ENCODE data around the gene LMAN2. TPM values are rescaled to one million over a fixed set of nuclear protein-coding genes. Genes with fewer than 3 reads are reported as not detected.

Gene LMAN2
- total RNA-seq, 1 donor from 2014 or later: 103 TPM

DNA sequence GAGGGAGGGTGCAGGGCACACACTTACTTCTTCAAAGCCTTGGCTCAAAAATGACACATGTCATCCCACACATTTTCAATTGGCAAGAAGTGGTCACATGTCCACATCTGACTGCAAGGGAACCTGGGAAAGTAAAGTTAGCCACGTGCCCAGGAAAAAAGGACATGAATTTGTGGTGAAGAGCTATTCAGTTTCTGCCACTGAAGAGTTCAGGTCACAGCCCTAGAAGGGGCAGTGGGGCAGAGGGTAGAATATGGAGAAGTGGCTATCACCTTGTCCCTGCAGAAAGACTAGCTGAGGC is 4.3 kb upstream of the LMAN2 start:
- H3K36me3 ChIP-seq (ENCODE audit: insufficient read depth, low read length): no peaks in the 10 kb centered on the region
- no peak overlapping the region for H3K27ac ChIP-seq (ENCODE audit: low read depth, low read length)
- FAIRE-seq (no peak), DNase-seq (ENCODE audit: low read depth) (no peak)
- no peak overlapping the region for H3K4me3 ChIP-seq (ENCODE audit: insufficient read depth, low read depth, low read length)
- peaks cover 6% of the 10 kb centered on the region for H3K9me3 Mint-ChIP-seq (ENCODE audit: unreplicated experiment)
- peaks cover 4% of the 10 kb centered on the region for H3K36me3 Mint-ChIP-seq (ENCODE audit: low read depth, unreplicated experiment)
- H3K27ac Mint-ChIP-seq (ENCODE audit: unreplicated experiment): no peak overlapping the region
- no peak overlapping the region for H3K4me3 Mint-ChIP-seq (ENCODE audit: unreplicated experiment)
- peaks cover 13% of the 10 kb centered on the region for H3K4me1 ChIP-seq (ENCODE audit: insufficient read depth, low read length)
- peaks cover 5% of the 10 kb centered on the region for H3K79me2 ChIP-seq (ENCODE audit: insufficient read depth, low read length)
- H3K27me3 ChIP-seq (ENCODE audit: insufficient read depth, low read length): no peaks in the 10 kb centered on the region
- TF ChIP-seq CTCF (IDR thresholded peaks at IDR 0.05; ENCODE audit: insufficient read depth, low read depth, low read length) (no peak), EZH2 (IDR thresholded peaks at IDR 0.05; ENCODE audit: insufficient read depth, low read length) (no peak)
- no peaks in the 10 kb centered on the region for H4K20me1 ChIP-seq (ENCODE audit: insufficient read depth, low read length)
- H2AFZ ChIP-seq (ENCODE audit: low read depth, low read length): no peak overlapping the region
- no peaks in the 10 kb centered on the region for H3K9me3 ChIP-seq (ENCODE audit: insufficient read depth, low read depth, low read length)
- H3K9ac ChIP-seq (ENCODE audit: low read length): no peak overlapping the region
- H3K4me2 ChIP-seq (ENCODE audit: low read length): no peak overlapping the region
- H3K27me3 Mint-ChIP-seq (ENCODE audit: low read depth, unreplicated experiment): peaks cover 23% of the 10 kb centered on the region
- H3K4me1 Mint-ChIP-seq (ENCODE audit: low read depth, unreplicated experiment): peaks cover 15% of the 10 kb centered on the region

DNA sequence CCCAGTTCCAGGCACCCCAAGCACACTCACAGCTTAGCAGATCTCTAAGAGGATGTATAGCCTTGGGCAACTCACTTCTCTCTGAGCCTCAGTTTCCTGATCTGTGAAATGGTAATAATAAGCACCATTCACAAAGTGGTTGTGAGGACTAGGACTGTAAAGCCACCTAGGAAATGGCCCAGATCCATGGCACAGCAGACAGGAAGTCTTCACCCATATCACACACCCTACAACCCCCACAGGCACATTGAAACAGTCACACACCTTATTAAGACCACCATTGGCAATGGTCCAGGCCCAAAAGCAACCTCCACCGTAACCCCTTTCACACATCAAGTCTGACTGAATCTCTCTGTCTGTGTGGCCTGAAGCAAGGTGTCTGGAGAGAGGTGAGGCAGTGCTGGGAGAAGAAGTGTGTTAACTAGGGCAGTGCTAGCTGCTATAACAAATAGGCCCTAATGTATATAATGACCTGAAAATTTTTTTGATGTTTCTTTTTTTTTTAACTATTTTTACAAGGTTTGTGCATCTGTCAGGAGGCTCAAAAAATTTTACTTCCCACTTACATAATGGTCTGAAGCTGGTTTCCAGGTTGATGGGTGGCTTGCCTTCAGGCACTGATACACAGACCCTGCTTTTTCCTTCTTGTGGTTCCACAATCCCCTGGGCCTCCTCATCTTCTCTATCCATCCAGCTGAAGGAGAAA is 3.8 kb upstream of the LMAN2 start:
- Histone ChIP-seq H4K20me1 (ENCODE audit: insufficient read depth, low read length) (peaks cover 3% of the 10 kb centered on the region), H3K9ac (ENCODE audit: low read length) (no peak overlapping the region), H3K9me3 (ENCODE audit: insufficient read depth, low read depth, low read length) (no peaks in the 10 kb centered on the region), H3K4me1 (ENCODE audit: insufficient read depth, low read length) (peaks cover 18% of the 10 kb centered on the region), H3K79me2 (ENCODE audit: insufficient read depth, low read length) (peaks cover 10% of the 10 kb centered on the region), H3K27me3 (ENCODE audit: insufficient read depth, low read length) (no peaks in the 10 kb centered on the region), H3K36me3 (ENCODE audit: insufficient read depth, low read length) (no peaks in the 10 kb centered on the region), H3K4me3 (ENCODE audit: insufficient read depth, low read depth, low read length) (no peak overlapping the region), H3K4me2 (ENCODE audit: low read length) (no peak overlapping the region), H2AFZ (ENCODE audit: low read depth, low read length) (no peak overlapping the region), H3K27ac (ENCODE audit: low read depth, low read length) (no peak overlapping the region)
- Mint-ChIP-seq H3K4me3 (ENCODE audit: unreplicated experiment) (no peak overlapping the region), H3K27ac (ENCODE audit: unreplicated experiment) (no peak overlapping the region), H3K9me3 (ENCODE audit: unreplicated experiment) (peaks cover 6% of the 10 kb centered on the region), H3K4me1 (ENCODE audit: low read depth, unreplicated experiment) (peaks cover 20% of the 10 kb centered on the region), H3K36me3 (ENCODE audit: low read depth, unreplicated experiment) (peaks cover 4% of the 10 kb centered on the region), H3K27me3 (ENCODE audit: low read depth, unreplicated experiment) (peaks cover 20% of the 10 kb centered on the region)
- FAIRE-seq (no peak), DNase-seq (ENCODE audit: low read depth) (no peak)
- TF ChIP-seq EZH2 (IDR thresholded peaks at IDR 0.05; ENCODE audit: insufficient read depth, low read length) (no peak), CTCF (IDR thresholded peaks at IDR 0.05; ENCODE audit: insufficient read depth, low read depth, low read length) (no peak)

DNA sequence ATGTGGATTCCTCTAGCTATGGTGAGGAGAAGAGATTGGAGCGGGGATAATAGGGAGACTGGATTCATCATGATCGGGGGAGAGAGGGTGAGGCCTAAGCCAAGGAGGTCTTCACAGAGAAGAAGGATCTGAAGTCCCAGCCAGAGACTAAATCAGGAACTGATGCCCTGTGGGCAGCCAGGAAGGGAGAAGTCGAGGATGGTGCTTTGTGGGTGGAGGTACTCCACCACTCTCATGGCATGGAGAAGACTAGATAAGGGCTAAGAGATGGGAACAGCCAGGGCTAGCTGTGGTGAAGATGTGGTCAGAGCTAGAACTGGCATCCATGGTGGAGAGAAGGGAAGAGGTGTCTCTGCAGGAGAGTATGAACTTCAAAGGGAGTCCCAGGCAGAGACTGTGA is 3.2 kb upstream of the LMAN2 start:
- Histone ChIP-seq H3K9me3 (ENCODE audit: insufficient read depth, low read depth, low read length) (no peaks in the 10 kb centered on the region), H3K79me2 (ENCODE audit: insufficient read depth, low read length) (peaks cover 17% of the 10 kb centered on the region), H4K20me1 (ENCODE audit: insufficient read depth, low read length) (peaks cover 9% of the 10 kb centered on the region), H3K4me1 (ENCODE audit: insufficient read depth, low read length) (peaks cover 24% of the 10 kb centered on the region), H3K27me3 (ENCODE audit: insufficient read depth, low read length) (no peaks in the 10 kb centered on the region), H3K9ac (ENCODE audit: low read length) (no peak overlapping the region), H3K4me2 (ENCODE audit: low read length) (no peak overlapping the region), H3K4me3 (ENCODE audit: insufficient read depth, low read depth, low read length) (no peak overlapping the region), H2AFZ (ENCODE audit: low read depth, low read length) (no peak overlapping the region), H3K36me3 (ENCODE audit: insufficient read depth, low read length) (peaks cover 2% of the 10 kb centered on the region), H3K27ac (ENCODE audit: low read depth, low read length) (no peak overlapping the region)
- Mint-ChIP-seq H3K27ac (ENCODE audit: unreplicated experiment) (peak overlapping the region; percentile 23), H3K27me3 (ENCODE audit: low read depth, unreplicated experiment) (peaks cover 15% of the 10 kb centered on the region), H3K4me1 (ENCODE audit: low read depth, unreplicated experiment) (peaks cover 24% of the 10 kb centered on the region), H3K4me3 (ENCODE audit: unreplicated experiment) (no peak overlapping the region), H3K36me3 (ENCODE audit: low read depth, unreplicated experiment) (peaks cover 2% of the 10 kb centered on the region), H3K9me3 (ENCODE audit: unreplicated experiment) (peaks cover 6% of the 10 kb centered on the region)
- TF ChIP-seq CTCF (IDR thresholded peaks at IDR 0.05; ENCODE audit: insufficient read depth, low read depth, low read length): no peak
- TF ChIP-seq EZH2 (IDR thresholded peaks at IDR 0.05; ENCODE audit: insufficient read depth, low read length): no peak
- no peak for DNase-seq (ENCODE audit: low read depth)
- FAIRE-seq: no peak

All from astrocyte (in vitro differentiated cells and primary cell).